HG03521 (cell line): ENCODE measurements around the gene NR3C2.

Experiments
- ATAC-seq: cut with Tn5 transposase; IDR thresholded peaks from one replicate; pipeline ENCODE4 v1.9.1; 2021; ENCODE audit warnings: mild to moderate bottlenecking, moderate library complexity; ENCODE audit not compliant: unreplicated experiment

NR3C2 gene

GRCh38 chr4:148435654-148436406 is 6.4 kb downstream of the NR3C2 start:
- ATAC-seq = no peak

GRCh38 chr4:148434075-148434773 is 8.0 kb downstream of the NR3C2 start:
- no peak for ATAC-seq

- no peak for ATAC-seq
Observed at GRCh38 chr4:148431401-148431800, 10.8 kb downstream of the NR3C2 start.

- no peak for ATAC-seq
Observed at GRCh38 chr4:148430854-148431253, 11.4 kb downstream of the NR3C2 start.

GRCh38 chr4:148429206-148429605 is 13.0 kb downstream of the NR3C2 start:
- no peak for ATAC-seq

- no peak for ATAC-seq
Observed at GRCh38 chr4:148426643-148427042, 15.6 kb downstream of the NR3C2 start.

- ATAC-seq = no peak
Observed at GRCh38 chr4:148425327-148426110, 16.7 kb downstream of the NR3C2 start.

- no peak for ATAC-seq
Observed at GRCh38 chr4:148420397-148420796, 21.8 kb downstream of the NR3C2 start.

GRCh38 chr4:148415500-148415899 is 26.7 kb downstream of the NR3C2 start:
- no peak for ATAC-seq

GRCh38 chr4:148412460-148412994 is 29.7 kb downstream of the NR3C2 start:
- ATAC-seq = no peak

GRCh38 chr4:148405161-148405893 is 36.9 kb downstream of the NR3C2 start:
- ATAC-seq = no peak

GRCh38 chr4:148398988-148399387 is 43.2 kb downstream of the NR3C2 start:
- no peak for ATAC-seq

GRCh38 chr4:148397771-148398170 is 44.4 kb downstream of the NR3C2 start:
- no peak for ATAC-seq

GRCh38 chr4:148396986-148397673 is 45.1 kb downstream of the NR3C2 start:
- no peak for ATAC-seq

GRCh38 chr4:148395771-148396170 is 46.4 kb downstream of the NR3C2 start:
- no peak for ATAC-seq

GRCh38 chr4:148391056-148391455 is 51.2 kb downstream of the NR3C2 start:
- no peak for ATAC-seq

GRCh38 chr4:148390311-148390710 is 51.9 kb downstream of the NR3C2 start:
- no peak for ATAC-seq

- no peak for ATAC-seq
Observed at GRCh38 chr4:148380291-148380690, 61.9 kb downstream of the NR3C2 start.

GRCh38 chr4:148376151-148376550 is 66.1 kb downstream of the NR3C2 start:
- no peak for ATAC-seq

- no peak for ATAC-seq
Observed at GRCh38 chr4:148375584-148375983, 66.6 kb downstream of the NR3C2 start.
